ENCODE data around the gene SHQ1. TPM values are rescaled to one million over a fixed set of nuclear protein-coding genes. Genes with fewer than 3 reads are reported as not detected.

SHQ1 gene
- total RNA-seq, 2 experiments from 2014 or later, result 29.8 to 31.4 TPM

- intact Hi-C loops (cut with micrococcal nuclease), result no loop called here
- CTCF ChIA-PET, result no interaction called here
- Mint-ChIP-seq H3K36me3 (ENCODE audit: low read depth) (peaks cover 4% of the 10 kb centered on the region), H3K9me3 (peaks cover 6% of the 10 kb centered on the region), H3K4me1 (ENCODE audit: low read depth) (peaks cover 4% of the 10 kb centered on the region), H3K27me3 (peaks cover 1% of the 10 kb centered on the region), H3K27ac (no peak overlapping the region), H3K4me3 (no peak overlapping the region)
- POLR2A ChIA-PET, result no interaction called here
- DNase-seq (no peak), ATAC-seq (no peak)
- no peak for TF ChIP-seq CTCF (IDR thresholded peaks at IDR 0.05)
Measured at GRCh38 chr3:72728958-72729467, 119.2 kb downstream of the SHQ1 start.

GRCh38 chr3:72728329-72728889, 119.8 kb downstream of the SHQ1 start:
- Mint-ChIP-seq H3K4me1 (ENCODE audit: low read depth) (peaks cover 7% of the 10 kb centered on the region), H3K27me3 (peaks cover 1% of the 10 kb centered on the region), H3K36me3 (ENCODE audit: low read depth) (peaks cover 4% of the 10 kb centered on the region), H3K9me3 (peaks cover 6% of the 10 kb centered on the region), H3K4me3 (no peak overlapping the region), H3K27ac (no peak overlapping the region)
- ChIA-PET POLR2A (no interaction called here), CTCF (no interaction called here)
- TF ChIP-seq CTCF (IDR thresholded peaks at IDR 0.05), result no peak
- no peak for ATAC-seq
- no peak for DNase-seq
- intact Hi-C loops (cut with micrococcal nuclease), result no loop called here

GRCh38 chr3:72727726-72728125, 120.5 kb downstream of the SHQ1 start:
- CTCF ChIA-PET, result no interaction called here
- no peak for TF ChIP-seq CTCF (IDR thresholded peaks at IDR 0.05)
- intact Hi-C loops (cut with micrococcal nuclease), result no loop called here
- H3K9me3 Mint-ChIP-seq, result peaks cover 3% of the 10 kb centered on the region
- H3K4me1 Mint-ChIP-seq (ENCODE audit: low read depth), result peaks cover 14% of the 10 kb centered on the region
- POLR2A ChIA-PET, result no interaction called here
- no peak overlapping the region for H3K4me3 Mint-ChIP-seq
- DNase-seq, result no peak
- H3K27me3 Mint-ChIP-seq, result no peaks in the 10 kb centered on the region
- H3K27ac Mint-ChIP-seq, result no peak overlapping the region
- ATAC-seq, result no peak
- peaks cover 2% of the 10 kb centered on the region for H3K36me3 Mint-ChIP-seq (ENCODE audit: low read depth)

GRCh38 chr3:72727172-72727571, 121.1 kb downstream of the SHQ1 start:
- Mint-ChIP-seq H3K9me3 (peaks cover 3% of the 10 kb centered on the region), H3K27ac (no peak overlapping the region), H3K4me1 (ENCODE audit: low read depth) (peaks cover 16% of the 10 kb centered on the region)

More at GRCh38 chr3:72727172-72727571, 121.1 kb downstream of the SHQ1 start:
- DNase-seq, result no peak
- no peak for TF ChIP-seq CTCF (IDR thresholded peaks at IDR 0.05)
- ChIA-PET CTCF (interaction anchor here (1.8 kb wide), 1 partner anchor 12 kb away, joined by 5 read pairs; no protein-coding TSS in a partner anchor), POLR2A (no interaction called here)
- no peaks in the 10 kb centered on the region for H3K27me3 Mint-ChIP-seq
- no peak overlapping the region for H3K4me3 Mint-ChIP-seq
- intact Hi-C loops (cut with micrococcal nuclease), result no loop called here
- ATAC-seq, result no peak
- H3K36me3 Mint-ChIP-seq (ENCODE audit: low read depth), result peaks cover 2% of the 10 kb centered on the region
